HepG2 (cell line): Measurements from ENCODE around the gene LDAF1. TPM values are rescaled to one million over a fixed set of nuclear protein-coding genes. Genes with fewer than 3 reads are reported as not detected.

ENCODE experiments used
- ESRRA ChIP-seq: sonication (generic); formaldehyde crosslinking; IDR thresholded peaks from 2 replicates; pipeline ENCODE4 v1.5.1; 2020; ENCODE audit warnings: mild to moderate bottlenecking, low read depth, missing genetic modification reagents
- FOSL1 ChIP-seq: sonication (generic); formaldehyde crosslinking; IDR thresholded peaks from 2 replicates; pipeline ENCODE4 v1.9.0; 2021; ENCODE audit warnings: missing genetic modification reagents, borderline replicate concordance
- ISL2 ChIP-seq: sonication (generic); formaldehyde crosslinking; IDR thresholded peaks from 2 replicates; pipeline ENCODE4 v1.5.0; 2020; ENCODE audit warnings: missing genetic modification reagents
- KDM2A ChIP-seq: sonication (generic); formaldehyde crosslinking; IDR thresholded peaks from 2 replicates; pipeline ENCODE4 v1.4.0; 2020; ENCODE audit warnings: low read depth, missing genetic modification reagents, borderline replicate concordance
- LCORL ChIP-seq, 2 experiments: fragments of 450-650 bp in 1 of 2; sonication (generic) in 1 of 2; formaldehyde crosslinking in 1 of 2; IDR thresholded peaks; 2 replicates each; pipeline versions ENCODE4 v1.5.0 to v1.6.1; 2017 to 2020; ENCODE audit warnings: antibody characterized with exemption in 1 of 2, missing genetic modification reagents in 1 of 2
- MTF2 ChIP-seq: sonication (generic); formaldehyde crosslinking; IDR thresholded peaks from 2 replicates; pipeline ENCODE4 v1.5.0; 2020; ENCODE audit warnings: missing genetic modification reagents, borderline replicate concordance
- NFE2 ChIP-seq: sonication (generic); formaldehyde crosslinking; IDR thresholded peaks from 2 replicates; pipeline ENCODE4 v1.4.0; 2020; ENCODE audit warnings: missing genetic modification reagents
- NFRKB ChIP-seq: fragments of 450-650 bp; IDR thresholded peaks from 2 replicates; pipeline ENCODE4 v1.6.1; 2017
- RFXANK ChIP-seq: IDR thresholded peaks from 2 replicates; pipeline ENCODE4 v1.6.1; 2016
- SOX13 ChIP-seq, 3 experiments: fragments of 450-650 bp in 1 of 3; sonication (generic) in 1 of 3; formaldehyde crosslinking in 1 of 3; IDR thresholded peaks in 2 of 3; conservative IDR thresholded peaks in 1 of 3; 2 replicates each; pipeline versions ENCODE4 v1.5.0 to v1.6.1; 2016 to 2020; ENCODE audit warnings: antibody characterized with exemption in 1 of 3, mild to moderate bottlenecking in 1 of 3, missing compliant biosample characterization in 1 of 3, missing genetic modification reagents in 1 of 3, moderate library complexity in 1 of 3
- TBL1XR1 ChIP-seq: fragments of 150-350 bp; IDR thresholded peaks from 2 replicates; pipeline ENCODE4 v1.6.1; 2014; ENCODE audit warnings: borderline replicate concordance, low read length; ENCODE audit not compliant: partially characterized antibody
- THRA ChIP-seq: sonication (generic); formaldehyde crosslinking; IDR thresholded peaks from 2 replicates; pipeline ENCODE4 v1.4.0; 2020; ENCODE audit warnings: missing genetic modification reagents, borderline replicate concordance
- ZBTB21 ChIP-seq: sonication (generic); formaldehyde crosslinking; IDR thresholded peaks from 2 replicates; pipeline ENCODE4 v1.4.0; 2020; ENCODE audit warnings: missing genetic modification reagents
- ZNF12 ChIP-seq: sonication (generic); formaldehyde crosslinking; IDR thresholded peaks from 2 replicates; pipeline ENCODE4 v1.5.0; 2020; ENCODE audit warnings: missing genetic modification reagents
- ZNF264 ChIP-seq: sonication (generic); formaldehyde crosslinking; IDR thresholded peaks from 2 replicates; pipeline ENCODE4 v1.4.0; 2020; ENCODE audit warnings: missing genetic modification reagents
- ZNF512 ChIP-seq: sonication (generic); formaldehyde crosslinking; IDR thresholded peaks from 2 replicates; pipeline ENCODE4 v1.4.0; 2020; ENCODE audit warnings: mild to moderate bottlenecking, missing genetic modification reagents
- ZSCAN9 ChIP-seq: IDR thresholded peaks from 2 replicates; pipeline ENCODE4 v1.6.1; 2016; ENCODE audit warnings: borderline replicate concordance
- polyA plus RNA-seq, 8 experiments: library from polyadenylated mRNA; depleted of rRNA in 3 of 8; stranded (reverse) in 7 of 8; unstranded in 1 of 8; fragments of >200 nt; fragmentation: Illumina TruSeq in 4 of 8; extraction: Trizol in 4 of 8; gene quantifications; 2 replicates each; pipeline versions ENCODE4 v1.2.1 to v1.2.3, GENCODE V29; 2011 to 2016; ENCODE audit warnings: low read depth in 4 of 8, missing spikeins in 1 of 8, mixed read lengths in 1 of 8; ENCODE audit not compliant: insufficient read depth in 1 of 8
- total RNA-seq, 5 experiments: library from RNA; depleted of rRNA; stranded (reverse); fragments of >200 nt; fragmentation: Illumina TruSeq; extraction: Trizol; gene quantifications; 2 replicates each; pipeline ENCODE4 v1.2.3, GENCODE V29; 2016; ENCODE audit warnings: low read depth in 1 of 5
- TF ChIP-seq, protein P1 (sequence below), 2 experiments: sonication (generic) in 1 of 2; formaldehyde crosslinking in 1 of 2; IDR thresholded peaks; 2 replicates each; pipeline versions ENCODE4 v1.4.0 to v1.6.1; 2018 to 2020; ENCODE audit warnings: missing genetic modification reagents in 2 of 2, borderline replicate concordance in 1 of 2, low read depth in 1 of 2, mild to moderate bottlenecking in 1 of 2, missing biosample characterization in 1 of 2
- TF ChIP-seq, protein P2 (sequence below): IDR thresholded peaks from 2 replicates; pipeline ENCODE4 v1.6.1; 2012; ENCODE audit warnings: low read depth, low read length, improper control_type of control experiment

LDAF1 gene
- total and polyA plus RNA-seq, 2 of the 13 experiments (the other 11 are each of a cell fraction or from before 2014, with no cell fraction given): 6.3 to 7.5 TPM

- TF ChIP-seq NFRKB (no peak), ESRRA (peak; percentile 25; the same call in 1 of the 2 replicates), SOX13 (IDR thresholded peaks at IDR 0.05) (peak; percentile 92), SOX13 (CRISPR knock-in tag; conservative IDR thresholded peaks at IDR 0.05 in 1 of 2, IDR thresholded peaks at IDR 0.05 in 1 of 2) (peak in 1 of 2 experiments; percentile 100; a peak in 2 of 4 replicates), ZNF512 (no peak), LCORL (IDR thresholded peaks at IDR 0.05) (peak; percentile 89; the same call in 1 of the 2 replicates), LCORL (CRISPR knock-in tag; IDR thresholded peaks at IDR 0.05) (0 out of 2 replicates have a peak, but pooled peaks have one; percentile 61), KDM2A (peak; percentile 22; the same call in 1 of the 2 replicates), ZBTB21 (CRISPR knock-in tag) (peak; percentile 24; the same call in 1 of the 2 replicates), THRA (peak; percentile 88), MTF2 (no peak), RFXANK (0 out of 2 replicates have a peak, but pooled peaks have one; percentile 7), ZNF264 (CRISPR knock-in tag) (peak; percentile 69; the same call in 1 of the 2 replicates), ZSCAN9 (CRISPR knock-in tag) (peak; percentile 57; the same call in 1 of the 2 replicates), NFE2 (CRISPR knock-in tag) (no peak), FOSL1 (peak; percentile 65; the same call in 1 of the 2 replicates), ISL2 (peak; percentile 46), TBL1XR1 (peak; percentile 70), ZNF12 (CRISPR knock-in tag) (0 out of 2 replicates have a peak, but pooled peaks have one; percentile 14)
- TF ChIP-seq, protein P1, sequence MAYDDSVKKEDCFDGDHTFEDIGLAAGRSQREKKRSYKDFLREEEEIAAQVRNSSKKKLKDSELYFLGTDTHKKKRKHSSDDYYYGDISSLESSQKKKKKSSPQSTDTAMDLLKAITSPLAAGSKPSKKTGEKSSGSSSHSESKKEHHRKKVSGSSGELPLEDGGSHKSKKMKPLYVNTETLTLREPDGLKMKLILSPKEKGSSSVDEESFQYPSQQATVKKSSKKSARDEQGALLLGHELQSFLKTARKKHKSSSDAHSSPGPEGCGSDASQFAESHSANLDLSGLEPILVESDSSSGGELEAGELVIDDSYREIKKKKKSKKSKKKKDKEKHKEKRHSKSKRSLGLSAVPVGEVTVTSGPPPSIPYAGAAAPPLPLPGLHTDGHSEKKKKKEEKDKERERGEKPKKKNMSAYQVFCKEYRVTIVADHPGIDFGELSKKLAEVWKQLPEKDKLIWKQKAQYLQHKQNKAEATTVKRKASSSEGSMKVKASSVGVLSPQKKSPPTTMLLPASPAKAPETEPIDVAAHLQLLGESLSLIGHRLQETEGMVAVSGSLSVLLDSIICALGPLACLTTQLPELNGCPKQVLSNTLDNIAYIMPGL (CRISPR knock-in tag; IDR thresholded peaks at IDR 0.05; ENCODE audit: borderline replicate concordance in 1 of 2, low read depth in 1 of 2): peak in 1 of 2 experiments; percentile 61; a peak in 1 of 4 replicates
- TF ChIP-seq, protein P2, sequence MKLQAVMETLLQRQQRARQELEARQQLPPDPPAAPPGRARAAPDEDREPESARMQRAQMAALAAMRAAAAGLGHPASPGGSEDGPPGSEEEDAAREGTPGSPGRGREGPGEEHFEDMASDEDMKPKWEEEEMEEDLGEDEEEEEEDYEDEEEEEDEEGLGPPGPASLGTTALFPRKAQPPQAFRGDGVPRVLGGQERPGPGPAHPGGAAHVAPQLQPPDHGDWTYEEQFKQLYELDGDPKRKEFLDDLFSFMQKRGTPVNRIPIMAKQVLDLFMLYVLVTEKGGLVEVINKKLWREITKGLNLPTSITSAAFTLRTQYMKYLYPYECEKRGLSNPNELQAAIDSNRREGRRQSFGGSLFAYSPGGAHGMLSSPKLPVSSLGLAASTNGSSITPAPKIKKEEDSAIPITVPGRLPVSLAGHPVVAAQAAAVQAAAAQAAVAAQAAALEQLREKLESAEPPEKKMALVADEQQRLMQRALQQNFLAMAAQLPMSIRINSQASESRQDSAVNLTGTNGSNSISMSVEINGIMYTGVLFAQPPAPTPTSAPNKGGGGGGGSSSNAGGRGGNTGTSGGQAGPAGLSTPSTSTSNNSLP: peak; percentile 11; the same call in 1 of the 2 replicates
Measured at GRCh38 chr16:21186326-21186691, 27.8 kb downstream of the LDAF1 start (continued).
